HepG2 (cell line): ENCODE measurements around the gene SOCS1. TPM values are rescaled to one million over a fixed set of nuclear protein-coding genes. Genes with fewer than 3 reads are reported as not detected.

Experiments used
- BRD4 ChIP-seq: sonication (generic); formaldehyde crosslinking; IDR thresholded peaks from 2 replicates; pipeline ENCODE4 v1.4.0; 2020; ENCODE audit warnings: missing genetic modification reagents
- CBX5 ChIP-seq: sonication (generic); formaldehyde crosslinking; IDR thresholded peaks from 2 replicates; pipeline ENCODE4 v1.4.0; 2020; ENCODE audit warnings: missing genetic modification reagents, borderline replicate concordance
- DMAP1 ChIP-seq: IDR thresholded peaks from 2 replicates; pipeline ENCODE4 v1.6.1; 2016
- HNRNPK ChIP-seq: fragments of 200-400 bp; formaldehyde crosslinking; IDR thresholded peaks from 2 replicates; pipeline ENCODE4 v1.6.1; 2018; ENCODE audit warnings: low read length, low read depth, moderate library complexity, mild to moderate bottlenecking; ENCODE audit not compliant: poor library complexity, severe bottlenecking
- MEF2D ChIP-seq: sonication (generic); formaldehyde crosslinking; IDR thresholded peaks from 2 replicates; pipeline ENCODE4 v1.5.1; 2020; ENCODE audit warnings: mild to moderate bottlenecking, missing genetic modification reagents
- MTA1 ChIP-seq: sonication (generic); formaldehyde crosslinking; IDR thresholded peaks from 2 replicates; pipeline ENCODE4 v1.4.0; 2020; ENCODE audit warnings: missing genetic modification reagents, mild to moderate bottlenecking, borderline replicate concordance
- SAFB2 ChIP-seq: sonication (generic); formaldehyde crosslinking; IDR thresholded peaks from 2 replicates; pipeline ENCODE4 v1.5.1; 2020; ENCODE audit warnings: missing genetic modification reagents, low read depth, mild to moderate bottlenecking, borderline replicate concordance
- WIZ ChIP-seq: sonication (generic); formaldehyde crosslinking; IDR thresholded peaks from 2 replicates; pipeline ENCODE4 v1.5.1; 2020; ENCODE audit warnings: mild to moderate bottlenecking, missing genetic modification reagents
- YY1 ChIP-seq: IDR thresholded peaks from 2 replicates; pipeline ENCODE4 v1.6.1; 2011; ENCODE audit warnings: low read length, low read depth, moderate library complexity, mild to moderate bottlenecking; ENCODE audit not compliant: insufficient read depth, insufficient replicate concordance
- ZMYM3 ChIP-seq: sonication (generic); formaldehyde crosslinking; IDR thresholded peaks from 2 replicates; pipeline ENCODE4 v1.5.1; 2020; ENCODE audit warnings: mild to moderate bottlenecking, missing genetic modification reagents
- ZNF224 ChIP-seq: sonication (generic); formaldehyde crosslinking; IDR thresholded peaks from 2 replicates; pipeline ENCODE4 v1.5.0; 2020; ENCODE audit warnings: mild to moderate bottlenecking, missing genetic modification reagents
- ZNF260 ChIP-seq: sonication (generic); formaldehyde crosslinking; IDR thresholded peaks from 2 replicates; pipeline ENCODE4 v1.4.0; 2020; ENCODE audit warnings: missing genetic modification reagents, low read depth, mild to moderate bottlenecking, borderline replicate concordance
- ZNF3 ChIP-seq: IDR thresholded peaks from 2 replicates; pipeline ENCODE4 v1.7.0; 2017; ENCODE audit warnings: inconsistent platforms
- ZNF329 ChIP-seq: sonication (generic); formaldehyde crosslinking; IDR thresholded peaks from 2 replicates; pipeline ENCODE4 v1.9.0; 2021; ENCODE audit warnings: low read depth, mild to moderate bottlenecking, missing genetic modification reagents
- ZNF775 ChIP-seq: sonication (generic); formaldehyde crosslinking; IDR thresholded peaks from 2 replicates; pipeline ENCODE4 v1.4.0; 2020; ENCODE audit warnings: missing genetic modification reagents, mild to moderate bottlenecking, moderate library complexity, borderline replicate concordance
- ZNF781 ChIP-seq: sonication (generic); formaldehyde crosslinking; IDR thresholded peaks from 2 replicates; pipeline ENCODE4 v1.5.1; 2020; ENCODE audit warnings: borderline replicate concordance, mild to moderate bottlenecking, missing genetic modification reagents; ENCODE audit errors: not compliant biosample characterization
- ZSCAN31 ChIP-seq: sonication (generic); formaldehyde crosslinking; IDR thresholded peaks from 2 replicates; pipeline ENCODE4 v1.5.0; 2020; ENCODE audit warnings: low read depth, mild to moderate bottlenecking, missing genetic modification reagents
- polyA plus RNA-seq, 8 experiments: library from polyadenylated mRNA; depleted of rRNA in 3 of 8; stranded (reverse) in 7 of 8; unstranded in 1 of 8; fragments of >200 nt; fragmentation: Illumina TruSeq in 4 of 8; extraction: Trizol in 4 of 8; gene quantifications; 2 replicates each; pipeline versions ENCODE4 v1.2.1 to v1.2.3, GENCODE V29; 2011 to 2016; ENCODE audit warnings: low read depth in 4 of 8, missing spikeins in 1 of 8, mixed read lengths in 1 of 8; ENCODE audit not compliant: insufficient read depth in 1 of 8
- total RNA-seq, 5 experiments: library from RNA; depleted of rRNA; stranded (reverse); fragments of >200 nt; fragmentation: Illumina TruSeq; extraction: Trizol; gene quantifications; 2 replicates each; pipeline ENCODE4 v1.2.3, GENCODE V29; 2016; ENCODE audit warnings: low read depth in 1 of 5
- TF ChIP-seq, protein P1 (sequence below): fragments of 450-650 bp; IDR thresholded peaks from 2 replicates; pipeline ENCODE4 v1.6.1; 2016
- TF ChIP-seq, protein P2 (sequence below): IDR thresholded peaks from 2 replicates; pipeline ENCODE4 v1.6.1; 2016; ENCODE audit warnings: mild to moderate bottlenecking, missing biosample characterization, missing genetic modification reagents
- TF ChIP-seq, protein P3 (sequence below): sonication (generic); formaldehyde crosslinking; IDR thresholded peaks from 2 replicates; pipeline ENCODE4 v1.4.0; 2020; ENCODE audit warnings: mild to moderate bottlenecking, missing genetic modification reagents
- TF ChIP-seq, protein P4 (sequence below): sonication (generic); formaldehyde crosslinking; IDR thresholded peaks from 2 replicates; pipeline ENCODE4 v1.8.1; 2023; ENCODE audit warnings: mild to moderate bottlenecking, missing genetic modification reagents

SOCS1 gene
- total and polyA plus RNA-seq, 2 of the 13 experiments (the other 11 are each of a cell fraction or from before 2014, with no cell fraction given) = 5.3 to 6.3 TPM

DNA sequence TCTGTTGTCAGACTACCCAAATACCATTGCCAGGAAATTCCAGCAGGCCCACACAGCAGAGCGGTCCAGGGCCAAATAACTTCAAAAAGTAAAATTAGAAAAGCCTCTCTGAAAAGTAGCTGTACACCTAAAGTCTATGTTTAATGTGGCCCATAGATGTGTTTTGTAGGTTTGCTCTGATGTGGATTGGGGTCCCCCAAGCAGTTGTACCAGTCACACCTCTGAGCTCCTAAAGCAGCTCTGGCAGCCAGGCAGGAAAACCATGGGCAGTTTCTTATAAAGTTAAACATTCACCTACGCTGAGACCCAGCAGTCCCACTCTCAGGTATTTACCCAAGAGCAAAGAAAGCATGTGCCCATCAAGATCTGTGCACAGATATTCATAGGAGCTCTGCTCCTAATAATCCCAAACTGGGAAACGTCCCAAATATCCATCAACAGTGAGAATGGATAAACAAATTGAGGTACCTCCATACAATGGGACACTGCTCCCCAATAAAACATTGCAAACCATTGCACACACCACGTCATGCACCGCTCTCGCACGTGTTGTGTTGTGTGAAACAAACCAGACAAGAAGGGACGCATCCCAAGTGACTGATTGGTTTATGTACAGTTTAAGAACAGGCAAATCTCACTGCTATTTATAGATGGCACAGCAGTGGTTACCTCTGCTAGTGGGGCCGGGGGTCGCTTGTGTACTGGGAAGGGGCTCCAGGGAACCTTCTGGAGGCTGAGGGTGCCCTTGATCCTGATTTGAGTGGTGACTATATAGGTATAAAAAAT is 40.9 kb upstream of the SOCS1 start (continued):
- TF ChIP-seq, protein P1, sequence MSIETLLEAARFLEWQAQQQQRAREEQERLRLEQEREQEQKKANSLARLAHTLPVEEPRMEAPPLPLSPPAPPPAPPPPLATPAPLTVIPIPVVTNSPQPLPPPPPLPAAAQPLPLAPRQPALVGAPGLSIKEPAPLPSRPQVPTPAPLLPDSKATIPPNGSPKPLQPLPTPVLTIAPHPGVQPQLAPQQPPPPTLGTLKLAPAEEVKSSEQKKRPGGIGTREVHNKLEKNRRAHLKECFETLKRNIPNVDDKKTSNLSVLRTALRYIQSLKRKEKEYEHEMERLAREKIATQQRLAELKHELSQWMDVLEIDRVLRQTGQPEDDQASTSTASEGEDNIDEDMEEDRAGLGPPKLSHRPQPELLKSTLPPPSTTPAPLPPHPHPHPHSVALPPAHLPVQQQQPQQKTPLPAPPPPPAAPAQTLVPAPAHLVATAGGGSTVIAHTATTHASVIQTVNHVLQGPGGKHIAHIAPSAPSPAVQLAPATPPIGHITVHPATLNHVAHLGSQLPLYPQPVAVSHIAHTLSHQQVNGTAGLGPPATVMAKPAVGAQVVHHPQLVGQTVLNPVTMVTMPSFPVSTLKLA = peak; percentile 86
- peak; percentile 60; the same call in 1 of the 2 replicates for TF ChIP-seq ZNF775 (CRISPR knock-in tag)
- TF ChIP-seq, protein P2, sequence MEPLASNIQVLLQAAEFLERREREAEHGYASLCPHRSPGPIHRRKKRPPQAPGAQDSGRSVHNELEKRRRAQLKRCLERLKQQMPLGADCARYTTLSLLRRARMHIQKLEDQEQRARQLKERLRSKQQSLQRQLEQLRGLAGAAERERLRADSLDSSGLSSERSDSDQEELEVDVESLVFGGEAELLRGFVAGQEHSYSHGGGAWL = peak; percentile 39; the same call in 1 of the 2 replicates
- peak; percentile 74 for TF ChIP-seq MEF2D
- peak; percentile 32 for TF ChIP-seq ZNF781 (CRISPR knock-in tag)
- no peak for TF ChIP-seq WIZ (CRISPR knock-in tag)
- TF ChIP-seq, protein P3, sequence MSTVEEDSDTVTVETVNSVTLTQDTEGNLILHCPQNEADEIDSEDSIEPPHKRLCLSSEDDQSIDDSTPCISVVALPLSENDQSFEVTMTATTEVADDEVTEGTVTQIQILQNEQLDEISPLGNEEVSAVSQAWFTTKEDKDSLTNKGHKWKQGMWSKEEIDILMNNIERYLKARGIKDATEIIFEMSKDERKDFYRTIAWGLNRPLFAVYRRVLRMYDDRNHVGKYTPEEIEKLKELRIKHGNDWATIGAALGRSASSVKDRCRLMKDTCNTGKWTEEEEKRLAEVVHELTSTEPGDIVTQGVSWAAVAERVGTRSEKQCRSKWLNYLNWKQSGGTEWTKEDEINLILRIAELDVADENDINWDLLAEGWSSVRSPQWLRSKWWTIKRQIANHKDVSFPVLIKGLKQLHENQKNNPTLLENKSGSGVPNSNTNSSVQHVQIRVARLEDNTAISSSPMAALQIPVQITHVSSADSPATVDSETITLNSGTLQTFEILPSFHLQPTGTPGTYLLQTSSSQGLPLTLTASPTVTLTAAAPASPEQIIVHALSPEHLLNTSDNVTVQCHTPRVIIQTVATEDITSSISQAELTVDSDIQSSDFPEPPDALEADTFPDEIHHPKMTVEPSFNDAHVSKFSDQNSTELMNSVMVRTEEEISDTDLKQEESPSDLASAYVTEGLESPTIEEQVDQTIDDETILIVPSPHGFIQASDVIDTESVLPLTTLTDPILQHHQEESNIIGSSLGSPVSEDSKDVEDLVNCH (CRISPR knock-in tag) = 0 out of 2 replicates have a peak, but pooled peaks have one; percentile 15
- TF ChIP-seq ZSCAN31 = no peak
- TF ChIP-seq SAFB2 (CRISPR knock-in tag) = no peak
- TF ChIP-seq ZNF3 (CRISPR knock-in tag) = no peak
- no peak for TF ChIP-seq BRD4
- no peak; the same call in 1 of the 2 replicates for TF ChIP-seq MTA1 (CRISPR knock-in tag)
- no peak for TF ChIP-seq HNRNPK
- no peak for TF ChIP-seq ZNF329 (CRISPR knock-in tag)
- peak; percentile 50 for TF ChIP-seq DMAP1 (CRISPR knock-in tag)
- TF ChIP-seq ZNF260 = no peak
- TF ChIP-seq ZNF224 (CRISPR knock-in tag) = 0 out of 2 replicates have a peak, but pooled peaks have one; percentile 30
- TF ChIP-seq, protein P4, sequence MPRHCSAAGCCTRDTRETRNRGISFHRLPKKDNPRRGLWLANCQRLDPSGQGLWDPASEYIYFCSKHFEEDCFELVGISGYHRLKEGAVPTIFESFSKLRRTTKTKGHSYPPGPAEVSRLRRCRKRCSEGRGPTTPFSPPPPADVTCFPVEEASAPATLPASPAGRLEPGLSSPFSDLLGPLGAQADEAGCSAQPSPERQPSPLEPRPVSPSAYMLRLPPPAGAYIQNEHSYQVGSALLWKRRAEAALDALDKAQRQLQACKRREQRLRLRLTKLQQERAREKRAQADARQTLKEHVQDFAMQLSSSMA = no peak
- TF ChIP-seq CBX5 (CRISPR knock-in tag) = 0 out of 2 replicates have a peak, but pooled peaks have one; percentile 14
- no peak for TF ChIP-seq YY1
- peak; percentile 18; the same call in 1 of the 2 replicates for TF ChIP-seq ZMYM3 (CRISPR knock-in tag)
